HUDEP-2 (cell line): ENCODE results near the gene NELFE.
"Not testable (repeated sequence)": the region's sequence is repeated elsewhere in the genome, so short reads cannot be mapped to it uniquely, and the experiment has no call there.

Source experiments
- DNase-seq, 76 experiments: peaks; one replicate each; lab custom pipeline; 2025; ENCODE audit not compliant: unreplicated experiment in 76 of 76; lab: John Stamatoyannopoulos, UW

The NELFE gene

GRCh38 chr6:31952140-31952805, 6.5 kb downstream of the NELFE start:
- peak in 33 of 76 experiments; percentile 5 to 55 (median 25) for DNase-seq

- no peak for DNase-seq
Observed at GRCh38 chr6:31949926-31950548, 8.7 kb downstream of the NELFE start.

GRCh38 chr6:31948753-31949413, 9.9 kb downstream of the NELFE start:
- peak in 11 of 76 experiments; percentile 11 to 42 (median 26) for DNase-seq

- no peak for DNase-seq
Observed at GRCh38 chr6:31948306-31948705, 10.5 kb downstream of the NELFE start.

GRCh38 chr6:31947864-31948263, 10.9 kb downstream of the NELFE start:
- no peak for DNase-seq

GRCh38 chr6:31947070-31947675, 11.6 kb downstream of the NELFE start:
- no peak for DNase-seq

- no peak for DNase-seq
Observed at GRCh38 chr6:31946370-31946885, 12.3 kb downstream of the NELFE start.

- no peak for DNase-seq
Observed at GRCh38 chr6:31945507-31946369, 13.0 kb downstream of the NELFE start, which contains the start of gene CFB. TSS of gene CFB (plus strand) at chr6:31946095. CDS start at chr6:31946222, 127 bp downstream.

- no peak for DNase-seq
Observed at GRCh38 chr6:31945154-31945506, 13.6 kb downstream of the NELFE start.

- DNase-seq = no peak
Observed at GRCh38 chr6:31943742-31944141, 15.0 kb downstream of the NELFE start.

- no peak for DNase-seq
Observed at GRCh38 chr6:31940256-31940664, 18.5 kb downstream of the NELFE start.

GRCh38 chr6:31935823-31936222, 22.9 kb downstream of the NELFE start:
- DNase-seq = no peak

GRCh38 chr6:31935021-31935420, 23.8 kb downstream of the NELFE start:
- DNase-seq = no peak

GRCh38 chr6:31933537-31933936, 25.2 kb downstream of the NELFE start:
- no peak for DNase-seq

- DNase-seq = not testable (repeated sequence)
Observed at GRCh38 chr6:31932137-31932536, 26.6 kb downstream of the NELFE start.

- no peak for DNase-seq
Observed at GRCh38 chr6:31930962-31931361, 27.8 kb downstream of the NELFE start.

- DNase-seq = no peak
Observed at GRCh38 chr6:31928672-31928939, 30.2 kb downstream of the NELFE start.

- no peak for DNase-seq
Observed at GRCh38 chr6:31927863-31928671, 30.7 kb downstream of the NELFE start.

GRCh38 chr6:31927242-31927862, 31.4 kb downstream of the NELFE start, which contains the start of gene C2:
TSS of gene C2 (plus strand) at chr6:31927717. CDS start at chr6:31927753, 36 bp downstream.
- no peak for DNase-seq
